Caco-2 (cell line): ENCODE measurements around the gene SLC25A39. TPM values are rescaled to one million over a fixed set of nuclear protein-coding genes. Genes with fewer than 3 reads are reported as not detected.

Experiments used
- BruUV-seq: library from RNA; stranded (reverse); fragments of 400-500 nt; replicated peaks from 2 replicates; lab custom pipeline; 2021; lab: Mats Ljungman, UMichigan
- CTCF ChIA-PET: fragments of 300-600 bp; sonication (Branson Sonifier 250); formaldehyde crosslinking; loops from one replicate; lab custom pipeline; 2022; ENCODE audit warnings: antibody characterized with exemption; lab: Charles Lee
- POLR2A ChIA-PET: fragments of 300-600 bp; sonication (Branson Sonifier 250); formaldehyde crosslinking; loops from one replicate; lab custom pipeline; 2022; ENCODE audit warnings: antibody characterized with exemption; lab: Charles Lee
- DNase-seq, 2 experiments: peaks; one replicate each; pipeline versions ENCODE4 v3.0.0 to v3.0.0-alpha.2; 2020 to 2022
- H3K27me3 ChIP-seq: replicated peaks from 2 replicates; pipeline ENCODE4 v1.6.0; 2011; ENCODE audit warnings: low read length; ENCODE audit not compliant: control insufficient read depth, insufficient read depth
- H3K36me3 ChIP-seq: 2 replicates; pipeline ENCODE4 v1.5.1; 2011; ENCODE audit warnings: low read length; ENCODE audit not compliant: control insufficient read depth, insufficient read depth
- H3K4me1 ChIP-seq: fragments of 250-450 bp; sonication (Bioruptor Pico); 2 replicates; pipeline ENCODE4 v1.5.1; 2020; ENCODE audit warnings: mild to moderate bottlenecking
- H3K4me3 ChIP-seq: 2 replicates; pipeline ENCODE4 v1.5.1; 2011; ENCODE audit warnings: low read depth, mild to moderate bottlenecking, control low read depth, low read length
- H3K9me3 ChIP-seq: fragments of 250-450 bp; sonication (Bioruptor Pico); 2 replicates; pipeline ENCODE4 v1.5.1; 2020; ENCODE audit warnings: mild to moderate bottlenecking, moderate library complexity
- H3K27ac Mint-ChIP-seq: one replicate; pipeline ENCODE4 v1.8.0; 2022; ENCODE audit warnings: mixed read lengths; ENCODE audit not compliant: unreplicated experiment
- H3K27me3 Mint-ChIP-seq: one replicate; pipeline ENCODE4 v1.8.0; 2022; ENCODE audit warnings: mixed read lengths; ENCODE audit not compliant: insufficient read depth, unreplicated experiment
- H3K36me3 Mint-ChIP-seq: one replicate; pipeline ENCODE4 v1.8.0; 2022; ENCODE audit warnings: mild to moderate bottlenecking, mixed read lengths; ENCODE audit not compliant: insufficient read depth, unreplicated experiment
- H3K4me1 Mint-ChIP-seq: one replicate; pipeline ENCODE4 v1.8.0; 2022; ENCODE audit warnings: low read depth, mixed read lengths; ENCODE audit not compliant: unreplicated experiment
- H3K4me3 Mint-ChIP-seq: one replicate; pipeline ENCODE4 v1.8.0; 2022; ENCODE audit warnings: mild to moderate bottlenecking, moderate library complexity, mixed read lengths; ENCODE audit not compliant: unreplicated experiment
- H3K9me3 Mint-ChIP-seq: one replicate; pipeline ENCODE4 v1.8.0; 2022; ENCODE audit warnings: mixed read lengths; ENCODE audit not compliant: unreplicated experiment
- intact Hi-C: fragments of 100-400 bp; cut with micrococcal nuclease; formaldehyde crosslinking; loops from one replicate; pipeline ENCODE4 v1.10.0; 2022; ENCODE audit not compliant: unreplicated experiment
- total RNA-seq: library from RNA; stranded (reverse); gene quantifications from 2 replicates; pipeline ENCODE4 v1.2.3, GENCODE V29; 2022
- TF ChIP-seq, protein P1 (sequence below), 2 experiments: fragments of 200-600 bp in 1 of 2; IDR thresholded peaks; 1 replicate in 1 of 2; 2 replicates in 1 of 2; pipeline versions ENCODE4 v1.5.1 to v1.8.0; 2011 to 2022; ENCODE audit warnings: antibody characterized with exemption in 1 of 2, control low read depth in 1 of 2, inconsistent platforms in 1 of 2, low read depth in 1 of 2, low read length in 1 of 2, mild to moderate bottlenecking in 1 of 2, moderate library complexity in 1 of 2; ENCODE audit not compliant: insufficient read depth in 1 of 2, severe bottlenecking in 1 of 2, unreplicated experiment in 1 of 2

The SLC25A39 gene
- total RNA-seq, 1 experiment from 2014 or later = 155 TPM

DNA sequence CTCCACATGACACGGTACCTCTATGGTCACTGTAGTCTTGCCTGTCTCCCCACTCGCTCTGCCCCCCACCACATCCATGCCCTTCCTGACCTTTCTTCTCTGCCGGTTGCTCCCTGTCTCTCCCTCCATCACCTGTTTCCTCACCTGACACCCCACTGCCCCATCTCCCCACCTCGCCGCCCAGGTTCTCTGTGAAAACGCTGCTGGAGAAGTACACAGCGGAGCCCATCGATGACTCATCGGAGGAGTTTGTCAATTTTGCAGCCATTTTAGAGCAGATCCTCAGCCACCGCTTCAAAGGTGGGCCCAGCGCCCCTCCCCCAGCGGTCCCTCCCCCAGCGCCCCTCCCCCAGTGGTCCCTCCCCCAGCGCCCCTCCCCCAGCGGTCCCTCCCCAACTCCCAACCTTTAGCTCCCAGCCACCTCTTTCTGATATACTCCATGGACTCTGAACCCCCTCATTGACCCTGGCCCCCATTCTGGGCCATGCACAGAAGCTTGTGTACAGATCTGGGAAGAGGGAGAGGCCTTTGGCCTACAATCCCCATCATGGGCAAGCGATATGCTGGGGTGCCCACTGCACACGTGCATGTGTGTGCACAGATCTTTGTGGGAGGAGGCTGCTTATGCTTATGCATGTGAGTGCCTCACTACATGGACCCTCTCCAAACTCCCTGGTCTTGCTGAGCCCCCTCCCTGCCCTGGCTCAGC, 12.1 kb downstream of the SLC25A39 start:
- peaks cover 13% of the 10 kb centered on the region for H3K4me1 ChIP-seq
- CTCF ChIA-PET = no interaction called here
- H3K4me3 Mint-ChIP-seq = no peak overlapping the region
- H3K27ac Mint-ChIP-seq = no peak overlapping the region
- POLR2A ChIA-PET = no interaction called here
- H3K4me3 ChIP-seq = no peak overlapping the region
- no peak for DNase-seq
- BruUV-seq = no TSS peak
- H3K27me3 ChIP-seq = no peaks in the 10 kb centered on the region; the same call in 1 of the 2 replicates
- H3K9me3 ChIP-seq = no peaks in the 10 kb centered on the region
- H3K27me3 Mint-ChIP-seq = peaks cover 19% of the 10 kb centered on the region
- H3K36me3 ChIP-seq = no peaks in the 10 kb centered on the region
- intact Hi-C loops = no loop called here
- peaks cover 23% of the 10 kb centered on the region for H3K36me3 Mint-ChIP-seq
- peaks cover 17% of the 10 kb centered on the region for H3K4me1 Mint-ChIP-seq
- TF ChIP-seq, protein P1, sequence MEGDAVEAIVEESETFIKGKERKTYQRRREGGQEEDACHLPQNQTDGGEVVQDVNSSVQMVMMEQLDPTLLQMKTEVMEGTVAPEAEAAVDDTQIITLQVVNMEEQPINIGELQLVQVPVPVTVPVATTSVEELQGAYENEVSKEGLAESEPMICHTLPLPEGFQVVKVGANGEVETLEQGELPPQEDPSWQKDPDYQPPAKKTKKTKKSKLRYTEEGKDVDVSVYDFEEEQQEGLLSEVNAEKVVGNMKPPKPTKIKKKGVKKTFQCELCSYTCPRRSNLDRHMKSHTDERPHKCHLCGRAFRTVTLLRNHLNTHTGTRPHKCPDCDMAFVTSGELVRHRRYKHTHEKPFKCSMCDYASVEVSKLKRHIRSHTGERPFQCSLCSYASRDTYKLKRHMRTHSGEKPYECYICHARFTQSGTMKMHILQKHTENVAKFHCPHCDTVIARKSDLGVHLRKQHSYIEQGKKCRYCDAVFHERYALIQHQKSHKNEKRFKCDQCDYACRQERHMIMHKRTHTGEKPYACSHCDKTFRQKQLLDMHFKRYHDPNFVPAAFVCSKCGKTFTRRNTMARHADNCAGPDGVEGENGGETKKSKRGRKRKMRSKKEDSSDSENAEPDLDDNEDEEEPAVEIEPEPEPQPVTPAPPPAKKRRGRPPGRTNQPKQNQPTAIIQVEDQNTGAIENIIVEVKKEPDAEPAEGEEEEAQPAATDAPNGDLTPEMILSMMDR (IDR thresholded peaks at IDR 0.05; ENCODE audit: insufficient read depth in 1 of 2, low read depth in 1 of 2, low read length in 1 of 2, severe bottlenecking in 1 of 2, unreplicated experiment in 1 of 2) = no peak
- H3K9me3 Mint-ChIP-seq = no peaks in the 10 kb centered on the region

DNA sequence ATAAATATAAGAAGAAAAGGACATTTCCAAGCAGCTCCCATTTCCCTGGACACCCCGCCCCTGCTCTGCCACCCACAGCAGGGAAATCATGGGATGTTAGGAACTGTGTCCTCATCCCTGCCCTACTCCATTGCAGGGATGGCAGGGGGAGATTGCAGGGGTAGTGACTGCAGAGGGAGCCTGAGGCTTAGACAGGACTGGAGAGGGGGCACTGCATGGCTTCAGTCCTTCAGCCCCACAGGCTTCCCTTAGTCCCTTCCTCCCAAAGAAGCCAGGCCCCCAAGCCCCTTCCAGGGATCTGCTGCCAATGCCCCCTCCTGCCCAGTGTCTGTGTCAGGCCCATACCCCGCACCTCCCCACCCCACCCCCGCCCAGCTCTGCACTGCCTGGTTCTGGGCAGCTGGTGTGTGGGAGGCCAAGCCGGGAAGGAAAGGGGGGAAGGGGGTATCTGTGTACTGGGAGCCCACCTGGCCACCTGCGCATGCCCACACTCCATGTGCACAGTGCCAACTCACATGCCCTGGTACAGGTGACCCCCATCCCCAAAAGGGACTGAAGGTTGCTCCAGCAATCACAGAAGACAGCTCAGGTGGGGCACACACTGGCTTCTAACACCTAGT, 13.0 kb downstream of the SLC25A39 start:
- H3K4me3 ChIP-seq = no peak overlapping the region
- H3K36me3 Mint-ChIP-seq = peaks cover 18% of the 10 kb centered on the region
- peaks cover 21% of the 10 kb centered on the region for H3K4me1 Mint-ChIP-seq
- no peaks in the 10 kb centered on the region for H3K36me3 ChIP-seq
- H3K27ac Mint-ChIP-seq = no peak overlapping the region
- no peak overlapping the region for H3K4me3 Mint-ChIP-seq
- BruUV-seq = no TSS peak
- H3K4me1 ChIP-seq = peaks cover 13% of the 10 kb centered on the region
- H3K9me3 Mint-ChIP-seq = no peaks in the 10 kb centered on the region
- DNase-seq = no peak
- intact Hi-C loops = no loop called here
- H3K9me3 ChIP-seq = no peaks in the 10 kb centered on the region
- peaks cover 17% of the 10 kb centered on the region for H3K27me3 Mint-ChIP-seq
- ChIA-PET CTCF (no interaction called here), POLR2A (no interaction called here)
- no peaks in the 10 kb centered on the region; the same call in 1 of the 2 replicates for H3K27me3 ChIP-seq
- TF ChIP-seq, protein P1 (IDR thresholded peaks at IDR 0.05; ENCODE audit: insufficient read depth in 1 of 2, low read depth in 1 of 2, low read length in 1 of 2, severe bottlenecking in 1 of 2, unreplicated experiment in 1 of 2) = no peak

DNA sequence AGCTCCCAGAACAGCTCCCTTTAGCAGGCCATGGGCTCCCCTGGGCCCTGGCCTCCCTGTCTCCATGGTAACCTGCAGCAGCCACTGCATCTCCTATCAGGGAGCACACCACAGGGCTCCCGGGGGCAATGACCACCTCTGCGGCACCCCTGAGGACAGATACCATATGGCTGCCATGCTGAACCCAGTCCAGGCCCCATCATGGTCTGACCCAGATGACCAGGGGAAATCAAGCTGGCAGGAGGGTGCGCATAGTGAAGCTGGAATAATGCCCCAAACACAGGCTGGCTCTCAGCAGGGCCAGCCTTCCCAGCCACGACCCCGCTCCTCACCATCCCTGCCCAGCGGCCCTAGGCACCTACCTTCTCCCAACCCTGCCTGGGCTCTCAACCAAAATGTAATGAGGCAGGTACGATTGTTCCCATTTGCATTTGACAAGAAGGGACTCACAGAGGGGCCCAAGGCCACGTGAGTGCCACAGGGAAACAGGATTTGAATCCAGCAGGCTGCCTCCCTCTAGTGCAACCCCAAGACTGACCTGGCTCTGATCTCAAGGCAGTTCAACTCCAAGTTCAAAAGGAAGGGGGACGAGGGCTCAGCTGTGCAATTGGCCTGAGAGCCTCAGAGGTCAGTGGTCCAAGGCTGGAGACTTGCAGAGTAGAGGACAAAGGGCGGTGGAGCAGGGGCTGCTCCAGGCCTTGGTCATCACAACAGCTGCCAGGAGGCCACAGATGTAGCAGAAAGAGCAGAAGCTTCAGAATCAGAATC, 13.8 kb downstream of the SLC25A39 start:
- Mint-ChIP-seq H3K27me3 (peaks cover 15% of the 10 kb centered on the region), H3K4me1 (peaks cover 15% of the 10 kb centered on the region)
- CTCF ChIA-PET = no interaction called here

More for the DNA sequence above, 13.8 kb downstream of the SLC25A39 start:
- H3K9me3 ChIP-seq = no peaks in the 10 kb centered on the region
- POLR2A ChIA-PET = no interaction called here
- no peak overlapping the region for H3K4me3 Mint-ChIP-seq
- H3K4me3 ChIP-seq = no peak overlapping the region
- H3K27ac Mint-ChIP-seq = no peak overlapping the region
- H3K36me3 ChIP-seq = no peaks in the 10 kb centered on the region
- peaks cover 7% of the 10 kb centered on the region for H3K4me1 ChIP-seq
- H3K36me3 Mint-ChIP-seq = peaks cover 11% of the 10 kb centered on the region
- H3K27me3 ChIP-seq = no peaks in the 10 kb centered on the region; the same call in 1 of the 2 replicates
- BruUV-seq = no TSS peak
- TF ChIP-seq, protein P1 (IDR thresholded peaks at IDR 0.05; ENCODE audit: insufficient read depth in 1 of 2, low read depth in 1 of 2, low read length in 1 of 2, severe bottlenecking in 1 of 2, unreplicated experiment in 1 of 2) = no peak
- DNase-seq = no peak
- H3K9me3 Mint-ChIP-seq = no peaks in the 10 kb centered on the region
- intact Hi-C loops = no loop called here
